H1 (cell line): Measurements from ENCODE around the gene ZNF254. TPM values are rescaled to one million over a fixed set of nuclear protein-coding genes. Genes with fewer than 3 reads are reported as not detected.

Experiments used
- BACH1 ChIP-seq: IDR thresholded peaks from 2 replicates; pipeline ENCODE4 v1.6.1; 2012; ENCODE audit warnings: low read length, improper control_type of control experiment
- CBX8 ChIP-seq: fragments of 300-800, 300-1000 bp; sonication (generic); IDR thresholded peaks from 2 replicates; pipeline ENCODE4 v1.7.1; 2016; ENCODE audit warnings: low read depth, low read length, borderline replicate concordance
- GTF2F1 ChIP-seq: IDR thresholded peaks from 2 replicates; pipeline ENCODE4 v1.6.1; 2012; ENCODE audit warnings: low read depth, low read length, improper control_type of control experiment, borderline replicate concordance
- polyA plus RNA-seq, 7 experiments: library from polyadenylated mRNA; depleted of rRNA in 3 of 7; stranded (reverse) in 5 of 7; unstranded in 2 of 7; fragments of >200 nt in 5 of 7; fragments of 200-250 nt in 2 of 7; gene quantifications; 1 replicate in 5 of 7; 2 replicates in 1 of 7; 4 replicates in 1 of 7; pipeline versions ENCODE4 v1.2.1 to v1.2.3, GENCODE V29; 2011 to 2013; ENCODE audit warnings: missing spikeins in 2 of 7, mixed read lengths in 2 of 7
- total RNA-seq: library from RNA; stranded (reverse); fragmentation: NEBNext Ultra II Directional; extraction: Animal tissue kit (Norgen Biotek cat#: 25700); gene quantifications from 2 replicates; pipeline ENCODE4 v1.2.1, GENCODE V29; 2021

The ZNF254 gene
- total and polyA plus RNA-seq, 2 of the 8 experiments (the other 6 are each of a cell fraction or from before 2014, with no cell fraction given), result 4.4 to 22.0 TPM

DNA sequence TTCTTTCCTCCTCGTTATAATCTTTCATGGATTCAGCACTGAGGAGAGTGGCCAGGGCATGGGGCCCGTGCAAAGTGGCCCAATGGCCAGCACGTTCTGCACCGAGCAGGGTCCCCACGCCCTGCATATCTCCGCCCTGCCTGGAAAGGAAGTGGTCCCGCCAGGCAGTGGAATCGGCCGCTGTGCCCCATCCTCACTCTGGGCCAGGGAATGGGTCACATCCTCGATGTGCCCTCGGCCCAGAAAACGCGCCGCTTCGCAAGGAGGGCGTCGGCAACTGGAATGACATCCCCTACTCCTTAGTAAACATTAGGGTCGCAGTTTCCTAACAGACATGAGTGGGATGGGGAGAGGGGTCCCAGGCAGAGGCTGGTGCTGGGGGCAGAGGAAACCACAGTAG lies 90.7 kb downstream of the ZNF254 start (continued):
- TF ChIP-seq CBX8 (no peak), GTF2F1 (no peak), BACH1 (no peak)
